Immature natural killer cell (primary cell): ENCODE measurements around the gene GLI3. TPM values are rescaled to one million over a fixed set of nuclear protein-coding genes. Genes with fewer than 3 reads are reported as not detected.

Experiments
- DNase-seq, 3 donors: peaks; one replicate each; pipeline ENCODE4 v3.0.0; 2022; ENCODE audit warnings: mixed read lengths in 1 of 3
- H3K27ac Mint-ChIP-seq, 6 donors: one replicate each; pipeline ENCODE4 v1.8.0; 2020; ENCODE audit warnings: mixed read lengths in 6 of 6, mild to moderate bottlenecking in 5 of 6, inconsistent platforms in 4 of 6, moderate library complexity in 3 of 6
- H3K27me3 Mint-ChIP-seq, 3 donors: one replicate each; pipeline ENCODE4 v1.8.0; 2020 to 2021; ENCODE audit warnings: low read depth in 3 of 3, mild to moderate bottlenecking in 3 of 3, mixed read lengths in 3 of 3, moderate library complexity in 3 of 3, inconsistent platforms in 1 of 3
- H3K36me3 Mint-ChIP-seq, 3 donors: one replicate each; pipeline ENCODE4 v1.8.0; 2020; ENCODE audit warnings: mixed read lengths in 3 of 3, inconsistent platforms in 2 of 3, mild to moderate bottlenecking in 2 of 3
- H3K4me1 Mint-ChIP-seq, 2 donors: one replicate each; pipeline ENCODE4 v1.8.0; 2020; ENCODE audit warnings: inconsistent platforms in 2 of 2, mild to moderate bottlenecking in 2 of 2, mixed read lengths in 2 of 2, moderate library complexity in 1 of 2
- H3K4me3 Mint-ChIP-seq, 5 donors: one replicate each; pipeline ENCODE4 v1.8.0; 2020; ENCODE audit warnings: mild to moderate bottlenecking in 5 of 5, mixed read lengths in 5 of 5, inconsistent platforms in 3 of 5, moderate library complexity in 3 of 5
- H3K9me3 Mint-ChIP-seq, 6 donors: one replicate each; pipeline ENCODE4 v1.8.0; 2020; ENCODE audit warnings: mild to moderate bottlenecking in 6 of 6, mixed read lengths in 6 of 6, inconsistent platforms in 4 of 6, moderate library complexity in 3 of 6
- polyA plus RNA-seq, 3 donors: library from polyadenylated mRNA; unstranded; fragments of 300-500 nt; fragmentation: Illumina TruSeq; gene quantifications; one replicate each; pipeline ENCODE4 v1.2.3, GENCODE V29; 2021

Gene GLI3
- polyA plus RNA-seq, 3 donors from 2014 or later = 0.63 to 1.6 TPM; not detected in 1

DNA sequence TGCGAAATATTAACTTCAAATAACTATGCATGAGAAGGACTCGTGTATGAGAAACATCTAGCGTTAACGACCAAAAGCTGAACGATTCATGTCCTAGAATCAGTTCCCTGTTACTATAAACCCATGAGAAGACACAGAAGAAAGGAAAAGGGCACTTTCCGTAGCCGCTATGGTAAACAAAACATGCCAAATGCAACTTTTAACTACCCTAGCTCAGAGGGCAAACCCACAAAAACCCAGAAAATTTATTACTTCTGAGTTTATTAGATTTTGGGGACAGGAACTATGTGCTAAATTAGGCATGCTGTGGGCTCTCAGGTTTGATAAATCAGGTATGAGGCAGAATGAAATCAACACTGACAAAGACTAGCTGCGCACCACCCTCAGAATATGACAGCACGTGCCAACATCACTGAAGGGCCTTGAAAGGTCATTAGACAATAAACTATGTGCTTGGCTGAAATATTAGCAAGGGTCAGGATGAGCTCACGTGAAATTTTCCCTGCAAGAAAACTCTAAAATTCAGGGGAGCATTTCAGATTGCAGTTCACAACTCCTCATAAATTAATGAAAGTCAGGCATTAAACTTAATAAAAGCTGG is 102.6 kb downstream of the GLI3 start:
- Mint-ChIP-seq H3K27ac (no peak overlapping the region), H3K4me1 (peaks cover 0 to 16% of the 10 kb centered on the region in 2 donors), H3K27me3 (peaks cover 0 to 5% (median 4%) of the 10 kb centered on the region in 3 donors), H3K4me3 (no peak overlapping the region), H3K36me3 (peaks cover 0 to 6% (median 0%) of the 10 kb centered on the region in 3 donors), H3K9me3 (no peaks in the 10 kb centered on the region)
- no peak for DNase-seq

GRCh38 chr7:42133321-42133720 is 103.7 kb downstream of the GLI3 start:
- Mint-ChIP-seq H3K27me3 (peaks cover 0 to 5% (median 4%) of the 10 kb centered on the region in 3 donors), H3K4me1 (peaks cover 0 to 21% of the 10 kb centered on the region in 2 donors), H3K36me3 (peaks cover 0 to 6% (median 0%) of the 10 kb centered on the region in 3 donors), H3K4me3 (no peak overlapping the region), H3K9me3 (no peaks in the 10 kb centered on the region), H3K27ac (no peak overlapping the region)
- no peak for DNase-seq

DNA sequence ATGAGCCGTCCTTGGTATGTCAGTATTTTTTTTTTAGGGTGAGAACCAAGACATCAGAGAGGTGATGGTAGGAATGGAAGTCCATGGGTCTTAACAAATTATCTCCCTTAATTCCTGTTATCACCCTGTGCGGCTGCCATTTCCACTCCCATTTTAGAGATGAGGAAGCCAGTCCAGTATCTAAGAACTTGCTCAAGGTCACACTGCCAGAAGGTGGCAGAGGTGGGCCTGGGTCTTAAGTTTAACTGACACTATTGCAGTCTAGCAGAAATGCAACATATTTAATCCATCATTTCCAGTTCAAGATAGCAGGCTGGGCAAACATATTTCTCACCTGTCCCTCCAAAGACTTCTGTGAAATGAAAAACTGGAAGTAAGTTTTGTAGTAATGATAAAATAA is 108.3 kb downstream of the GLI3 start:
- Mint-ChIP-seq H3K9me3 (no peaks in the 10 kb centered on the region), H3K27ac (peak overlapping the region in 1 of 6 donors; percentile 4), H3K4me1 (peaks cover 21 to 38% of the 10 kb centered on the region in 2 donors), H3K4me3 (no peak overlapping the region), H3K27me3 (peaks cover 0 to 7% (median 3%) of the 10 kb centered on the region in 3 donors), H3K36me3 (peaks cover 0 to 6% (median 3%) of the 10 kb centered on the region in 3 donors)
- no peak for DNase-seq

- Mint-ChIP-seq H3K27ac (peak overlapping the region; percentile 67 to 89 (median 80)), H3K4me3 (peak overlapping the region; percentile 0 to 65 (median 52)), H3K36me3 (peaks cover 0 to 6% (median 3%) of the 10 kb centered on the region in 3 donors), H3K4me1 (peaks cover 21 to 39% of the 10 kb centered on the region in 2 donors), H3K27me3 (peaks cover 0 to 7% (median 3%) of the 10 kb centered on the region in 3 donors), H3K9me3 (no peaks in the 10 kb centered on the region)
- DNase-seq = no peak
Observed at GRCh38 chr7:42127232-42127622, 109.8 kb downstream of the GLI3 start.

GRCh38 chr7:42126475-42127231 is 110.4 kb downstream of the GLI3 start:
- Mint-ChIP-seq H3K9me3 (no peaks in the 10 kb centered on the region), H3K27ac (peak overlapping the region; percentile 67 to 89 (median 80)), H3K4me1 (peaks cover 21 to 39% of the 10 kb centered on the region in 2 donors), H3K36me3 (peaks cover 0 to 6% (median 3%) of the 10 kb centered on the region in 3 donors), H3K4me3 (peak overlapping the region; percentile 0 to 65 (median 52)), H3K27me3 (peaks cover 0 to 6% (median 2%) of the 10 kb centered on the region in 3 donors)
- DNase-seq = no peak

- DNase-seq = no peak
- Mint-ChIP-seq H3K36me3 (peaks cover 0 to 3% (median 3%) of the 10 kb centered on the region in 3 donors), H3K9me3 (no peaks in the 10 kb centered on the region), H3K4me3 (no peak overlapping the region), H3K27me3 (peaks cover 0 to 6% (median 2%) of the 10 kb centered on the region in 3 donors), H3K4me1 (peaks cover 21 to 39% of the 10 kb centered on the region in 2 donors), H3K27ac (peak overlapping the region in 1 of 6 donors; percentile 35)
Observed at GRCh38 chr7:42125321-42125720, 111.7 kb downstream of the GLI3 start.

- Mint-ChIP-seq H3K9me3 (no peaks in the 10 kb centered on the region), H3K4me1 (peaks cover 21 to 35% of the 10 kb centered on the region in 2 donors), H3K4me3 (no peak overlapping the region), H3K36me3 (peaks cover 0 to 3% (median 0%) of the 10 kb centered on the region in 3 donors), H3K27ac (no peak overlapping the region), H3K27me3 (peaks cover 0 to 3% (median 2%) of the 10 kb centered on the region in 3 donors)
- DNase-seq = no peak
Observed at GRCh38 chr7:42123716-42124115, 113.3 kb downstream of the GLI3 start.

GRCh38 chr7:42120191-42120590 is 116.8 kb downstream of the GLI3 start:
- peaks cover 0 to 24% of the 10 kb centered on the region in 2 donors for H3K4me1 Mint-ChIP-seq
- H3K4me3 Mint-ChIP-seq = no peak overlapping the region
- H3K36me3 Mint-ChIP-seq = peaks cover 0 to 3% (median 0%) of the 10 kb centered on the region in 3 donors
- peaks cover 2 to 4% (median 3%) of the 10 kb centered on the region in 3 donors for H3K27me3 Mint-ChIP-seq
- no peaks in the 10 kb centered on the region for H3K9me3 Mint-ChIP-seq
- DNase-seq = no peak
- H3K27ac Mint-ChIP-seq = no peak overlapping the region

GRCh38 chr7:42117201-42117600 is 119.8 kb downstream of the GLI3 start:
- Mint-ChIP-seq H3K36me3 (no peaks in the 10 kb centered on the region), H3K4me1 (peaks cover 23 to 41% of the 10 kb centered on the region in 2 donors), H3K4me3 (no peak overlapping the region), H3K27me3 (peaks cover 0 to 5% (median 3%) of the 10 kb centered on the region in 3 donors), H3K9me3 (no peaks in the 10 kb centered on the region), H3K27ac (no peak overlapping the region)
- no peak for DNase-seq

GRCh38 chr7:42115795-42116194 is 121.2 kb downstream of the GLI3 start:
- Mint-ChIP-seq H3K4me1 (peaks cover 37 to 55% of the 10 kb centered on the region in 2 donors), H3K27me3 (peaks cover under 1 to 5% (median 3%) of the 10 kb centered on the region in 3 donors), H3K36me3 (no peaks in the 10 kb centered on the region), H3K9me3 (no peaks in the 10 kb centered on the region), H3K4me3 (no peak overlapping the region), H3K27ac (no peak overlapping the region)
- no peak for DNase-seq

- Mint-ChIP-seq H3K4me1 (peaks cover 91% of the 10 kb centered on the region in 2 donors), H3K4me3 (peak overlapping the region; percentile 33 to 84 (median 60)), H3K9me3 (peaks cover 0 to 1% (median 0%) of the 10 kb centered on the region in 6 donors), H3K36me3 (no peaks in the 10 kb centered on the region), H3K27ac (peak overlapping the region; percentile 78 to 94 (median 88)), H3K27me3 (peaks cover 4 to 10% (median 4%) of the 10 kb centered on the region in 3 donors)
- DNase-seq = peak; percentile 36 to 59 (median 53)
Observed at GRCh38 chr7:42110333-42110732, 126.7 kb downstream of the GLI3 start.

- Mint-ChIP-seq H3K4me3 (peak overlapping the region in 4 of 5 donors; percentile 61 to 89 (median 63)), H3K36me3 (no peaks in the 10 kb centered on the region), H3K4me1 (peaks cover 94 to 95% of the 10 kb centered on the region in 2 donors), H3K27me3 (peaks cover 2 to 10% (median 4%) of the 10 kb centered on the region in 3 donors), H3K9me3 (peaks cover 0 to 1% (median 0%) of the 10 kb centered on the region in 6 donors), H3K27ac (peak overlapping the region; percentile 68 to 95 (median 89))
- no peak for DNase-seq
Observed at GRCh38 chr7:42108803-42109528, 128.0 kb downstream of the GLI3 start.

DNA sequence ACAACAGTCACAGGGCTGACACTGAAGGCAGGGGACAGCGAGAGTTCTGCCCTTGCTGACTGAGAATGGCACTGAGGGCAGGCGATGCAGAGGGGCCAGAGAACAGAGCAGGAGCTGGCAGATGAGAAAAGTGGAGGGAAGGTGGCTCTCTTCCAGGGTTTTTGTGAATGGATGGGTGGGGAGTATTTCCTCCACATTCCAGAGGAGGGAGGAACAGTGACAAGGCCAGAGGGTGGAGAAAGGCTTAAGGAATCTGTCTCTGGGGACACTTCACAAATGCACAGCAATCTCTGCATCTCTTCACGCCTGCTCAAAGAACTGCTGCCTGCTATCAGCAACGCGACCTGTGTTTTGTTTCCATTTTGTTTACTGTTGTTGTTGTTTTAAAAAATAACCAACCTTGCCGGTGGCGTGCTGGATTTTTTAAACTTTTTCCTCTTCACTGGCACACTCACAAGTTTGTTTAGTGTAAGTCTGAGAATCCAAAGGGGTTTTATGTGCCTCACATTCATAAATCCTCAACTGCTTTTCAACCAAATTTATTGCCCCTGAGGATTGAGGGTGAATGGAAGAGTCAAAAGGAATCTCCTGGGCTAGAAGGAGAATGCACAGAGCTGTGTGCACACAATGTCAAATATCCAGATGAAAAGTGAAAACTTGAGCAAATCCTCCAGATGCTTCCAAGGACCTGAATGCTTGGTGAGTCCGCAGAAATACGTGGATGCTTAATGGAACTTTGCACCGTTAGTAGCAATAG is 129.3 kb downstream of the GLI3 start:
- H3K36me3 Mint-ChIP-seq = no peaks in the 10 kb centered on the region
- H3K4me3 Mint-ChIP-seq = peak overlapping the region; percentile 3 to 89 (median 51)
- peaks cover 2 to 10% (median 4%) of the 10 kb centered on the region in 3 donors for H3K27me3 Mint-ChIP-seq
- peaks cover 0 to 1% (median 0%) of the 10 kb centered on the region in 6 donors for H3K9me3 Mint-ChIP-seq
- H3K27ac Mint-ChIP-seq = peak overlapping the region; percentile 68 to 95 (median 89)
- peaks cover 95 to 99% of the 10 kb centered on the region in 2 donors for H3K4me1 Mint-ChIP-seq
- no peak for DNase-seq
